ENCODE results near the gene RTRAF. TPM values are rescaled to one million over a fixed set of nuclear protein-coding genes. Genes with fewer than 3 reads are reported as not detected.

Gene RTRAF
- total and polyA plus RNA-seq, 10 of the 15 experiments (the other 5 are each of a cell fraction or from before 2014, with no cell fraction given) = 248 to 540 (median 368) TPM

DNA sequence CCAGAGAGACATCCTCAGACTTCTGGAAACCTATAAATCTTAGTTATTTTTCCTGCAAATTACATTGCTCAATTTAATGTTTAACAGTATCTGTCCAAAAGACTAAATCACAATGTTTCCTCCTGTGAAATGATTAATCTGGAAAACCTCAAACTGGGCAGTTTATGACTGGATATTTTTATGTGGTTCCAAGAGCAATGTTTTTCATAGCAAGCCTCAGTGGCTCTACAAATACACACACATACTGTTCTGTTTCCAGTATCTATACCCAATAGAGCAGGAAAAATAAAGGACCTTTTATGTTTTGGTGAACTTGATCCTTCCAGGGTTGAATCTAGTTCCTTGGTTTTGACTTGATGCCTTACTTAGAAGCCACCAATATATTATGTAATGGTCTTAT, 70.3 kb downstream of the RTRAF start (continued):
- TF ChIP-seq, protein P1, sequence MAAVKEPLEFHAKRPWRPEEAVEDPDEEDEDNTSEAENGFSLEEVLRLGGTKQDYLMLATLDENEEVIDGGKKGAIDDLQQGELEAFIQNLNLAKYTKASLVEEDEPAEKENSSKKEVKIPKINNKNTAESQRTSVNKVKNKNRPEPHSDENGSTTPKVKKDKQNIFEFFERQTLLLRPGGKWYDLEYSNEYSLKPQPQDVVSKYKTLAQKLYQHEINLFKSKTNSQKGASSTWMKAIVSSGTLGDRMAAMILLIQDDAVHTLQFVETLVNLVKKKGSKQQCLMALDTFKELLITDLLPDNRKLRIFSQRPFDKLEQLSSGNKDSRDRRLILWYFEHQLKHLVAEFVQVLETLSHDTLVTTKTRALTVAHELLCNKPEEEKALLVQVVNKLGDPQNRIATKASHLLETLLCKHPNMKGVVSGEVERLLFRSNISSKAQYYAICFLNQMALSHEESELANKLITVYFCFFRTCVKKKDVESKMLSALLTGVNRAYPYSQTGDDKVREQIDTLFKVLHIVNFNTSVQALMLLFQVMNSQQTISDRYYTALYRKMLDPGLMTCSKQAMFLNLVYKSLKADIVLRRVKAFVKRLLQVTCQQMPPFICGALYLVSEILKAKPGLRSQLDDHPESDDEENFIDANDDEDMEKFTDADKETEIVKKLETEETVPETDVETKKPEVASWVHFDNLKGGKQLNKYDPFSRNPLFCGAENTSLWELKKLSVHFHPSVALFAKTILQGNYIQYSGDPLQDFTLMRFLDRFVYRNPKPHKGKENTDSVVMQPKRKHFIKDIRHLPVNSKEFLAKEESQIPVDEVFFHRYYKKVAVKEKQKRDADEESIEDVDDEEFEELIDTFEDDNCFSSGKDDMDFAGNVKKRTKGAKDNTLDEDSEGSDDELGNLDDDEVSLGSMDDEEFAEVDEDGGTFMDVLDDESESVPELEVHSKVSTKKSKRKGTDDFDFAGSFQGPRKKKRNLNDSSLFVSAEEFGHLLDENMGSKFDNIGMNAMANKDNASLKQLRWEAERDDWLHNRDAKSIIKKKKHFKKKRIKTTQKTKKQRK (IDR thresholded peaks at IDR 0.05; ENCODE audit: low read depth, low read length) = no peak
- TF ChIP-seq BMI1 (IDR thresholded peaks at IDR 0.05; ENCODE audit: borderline replicate concordance) (no peak), MYB (IDR thresholded peaks at IDR 0.05; ENCODE audit: borderline replicate concordance, low read depth, low read length) (no peak), NBN (IDR thresholded peaks at IDR 0.05) (no peak)

DNA sequence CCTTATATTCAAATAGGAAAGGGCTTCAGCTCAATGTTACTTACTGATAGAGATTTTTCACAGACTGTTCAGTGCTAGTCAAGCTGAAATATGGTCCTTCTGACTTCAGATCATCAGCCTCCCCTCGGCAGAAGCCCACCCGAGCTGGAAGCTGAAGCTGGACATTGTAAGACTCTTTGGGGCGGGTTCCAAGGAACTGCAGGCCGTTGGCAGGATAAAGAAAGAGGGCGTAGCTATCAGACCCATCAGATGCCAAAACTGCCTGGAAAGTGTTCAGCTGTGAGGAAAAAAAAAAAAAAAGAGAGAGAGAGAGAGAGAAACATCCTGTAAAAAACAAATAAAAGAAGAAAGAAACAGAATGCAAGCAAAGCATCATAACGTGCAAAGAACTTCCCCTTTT, 70.7 kb downstream of the RTRAF start:
- Histone ChIP-seq H2AFZ (ENCODE audit: control insufficient read depth, low read depth, low read length) (no peak overlapping the region), H3K4me2 (ENCODE audit: control insufficient read depth, insufficient read depth) (no peak overlapping the region), H3K36me3 (ENCODE audit: control insufficient read depth in 2 of 2, insufficient read depth in 2 of 2, low read length in 1 of 2) (no peaks in the 10 kb centered on the region; a peak in 1 of 4 replicates), H3K27me3 (replicated peaks in 1 of 2; ENCODE audit: control insufficient read depth in 2 of 2, insufficient read depth in 2 of 2, low read length in 1 of 2) (no peaks in the 10 kb centered on the region; a peak in 2 of 4 replicates), H3K4me3 (no peak overlapping the region), H3K27ac (ENCODE audit: control insufficient read depth, insufficient read depth) (no peak overlapping the region), H3K79me2 (ENCODE audit: control insufficient read depth, insufficient read depth, low read length) (no peaks in the 10 kb centered on the region), H3K9ac (ENCODE audit: control insufficient read depth, insufficient read depth, low read length) (no peak overlapping the region), H3K9me3 (replicated peaks; ENCODE audit: control insufficient read depth, insufficient read depth, low read length) (no peaks in the 10 kb centered on the region), H3K4me1 (ENCODE audit: control insufficient read depth, insufficient read depth, low read length) (no peaks in the 10 kb centered on the region), H4K20me1 (ENCODE audit: control insufficient read depth, insufficient read depth) (no peaks in the 10 kb centered on the region)
- SMC1A ChIA-PET (ENCODE audit: uncharacterized antibody, unreplicated experiment) = interaction anchor here (0.5 kb wide), 1 partner anchor 9 kb away, joined by 3 read pairs; no protein-coding TSS in a partner anchor
- RAD21 ChIA-PET (ENCODE audit: unreplicated experiment) = no interaction called here
- DNase-seq (ENCODE audit: low read depth, low spot score) (no peak), FAIRE-seq (no peak), ATAC-seq (no peak)
- in situ Hi-C loops (cut with MboI) = no loop called here
- 0% methylated on average over 5 of the region's 6 CpGs for WGBS (ENCODE audit: insufficient coverage, insufficient replicate concordance, low lambda C conversion rate, missing lambda C conversion rate)
- POLR2A ChIA-PET = no interaction called here
- CTCF ChIA-PET = no interaction called here
- no TSS peak for BruUV-seq (replicated peaks)
- intact Hi-C loops (cut with micrococcal nuclease; ENCODE audit: unreplicated experiment) = no loop called here
- TF ChIP-seq, protein P2, sequence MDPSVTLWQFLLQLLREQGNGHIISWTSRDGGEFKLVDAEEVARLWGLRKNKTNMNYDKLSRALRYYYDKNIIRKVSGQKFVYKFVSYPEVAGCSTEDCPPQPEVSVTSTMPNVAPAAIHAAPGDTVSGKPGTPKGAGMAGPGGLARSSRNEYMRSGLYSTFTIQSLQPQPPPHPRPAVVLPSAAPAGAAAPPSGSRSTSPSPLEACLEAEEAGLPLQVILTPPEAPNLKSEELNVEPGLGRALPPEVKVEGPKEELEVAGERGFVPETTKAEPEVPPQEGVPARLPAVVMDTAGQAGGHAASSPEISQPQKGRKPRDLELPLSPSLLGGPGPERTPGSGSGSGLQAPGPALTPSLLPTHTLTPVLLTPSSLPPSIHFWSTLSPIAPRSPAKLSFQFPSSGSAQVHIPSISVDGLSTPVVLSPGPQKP (IDR thresholded peaks at IDR 0.05; ENCODE audit: low read depth, low read length) = no peak
- TF ChIP-seq NR2F1 (conservative IDR thresholded peaks at IDR 0.05) = no peak
- TF ChIP-seq KDM1A (IDR thresholded peaks at IDR 0.05; ENCODE audit: borderline replicate concordance) = no peak
- TF ChIP-seq, protein P1 (IDR thresholded peaks at IDR 0.05; ENCODE audit: low read depth, low read length) = no peak
- no peak for TF ChIP-seq YY1 (IDR thresholded peaks at IDR 0.05; ENCODE audit: low read depth, low read length)
- TF ChIP-seq MYB (IDR thresholded peaks at IDR 0.05; ENCODE audit: borderline replicate concordance, low read depth, low read length) = no peak
- TF ChIP-seq ZSCAN29 (IDR thresholded peaks at IDR 0.05) = no peak
- no peak for TF ChIP-seq FOS (IDR thresholded peaks at IDR 0.05; ENCODE audit: borderline replicate concordance, extremely low read depth, insufficient read length)
